H9 (cell line): ENCODE data around the gene ZNF423. TPM values are rescaled to one million over a fixed set of nuclear protein-coding genes. Genes with fewer than 3 reads are reported as not detected.
A peak's percentile ranks its signal among the peaks of the same experiment; 100 is the strongest.

Experiments used
- DNase-seq: peaks from one replicate; pipeline ENCODE4 v3.0.0-alpha.2; 2017
- H2AFZ ChIP-seq: one replicate; pipeline ENCODE4 v1.6.1; 2013; ENCODE audit warnings: mild to moderate bottlenecking, low read length, control low read depth, moderate library complexity
- H2AK5ac ChIP-seq: 2 replicates; pipeline ENCODE4 v1.6.1; 2013; ENCODE audit warnings: low read length, control low read depth, mixed read lengths; ENCODE audit not compliant: insufficient read length
- H2BK120ac ChIP-seq: one replicate; pipeline ENCODE4 v1.6.1; 2013; ENCODE audit warnings: low read depth, mild to moderate bottlenecking, low read length, control low read depth, inconsistent platforms; ENCODE audit not compliant: poor library complexity, severe bottlenecking
- H2BK12ac ChIP-seq: 2 replicates; pipeline ENCODE4 v1.6.1; 2013; ENCODE audit warnings: low read length, control low read depth, mixed read lengths, low read depth; ENCODE audit not compliant: insufficient read length
- H2BK15ac ChIP-seq: 2 replicates; pipeline ENCODE4 v1.6.1; 2013; ENCODE audit warnings: low read depth, low read length, control low read depth
- H2BK20ac ChIP-seq: one replicate; pipeline ENCODE4 v1.6.1; 2013; ENCODE audit warnings: low read depth, mild to moderate bottlenecking, low read length, control low read depth, inconsistent platforms; ENCODE audit not compliant: poor library complexity, severe bottlenecking
- H2BK5ac ChIP-seq: 2 replicates; pipeline ENCODE4 v1.6.1; 2013; ENCODE audit warnings: low read length, control low read depth, mixed read lengths; ENCODE audit not compliant: insufficient read length
- H3K14ac ChIP-seq: 2 replicates; pipeline ENCODE4 v1.6.1; 2013; ENCODE audit warnings: low read length, control low read depth; ENCODE audit not compliant: insufficient read depth
- H3K18ac ChIP-seq: 2 replicates; pipeline ENCODE4 v1.6.1; 2013; ENCODE audit warnings: low read depth, mild to moderate bottlenecking, mixed read lengths, low read length, control low read depth; ENCODE audit not compliant: insufficient read length
- H3K23ac ChIP-seq: 2 replicates; pipeline ENCODE4 v1.6.1; 2013; ENCODE audit warnings: low read length, control low read depth, mixed read lengths, low read depth; ENCODE audit not compliant: insufficient read length
- H3K23me2 ChIP-seq: 2 replicates; pipeline ENCODE4 v1.6.1; 2013; ENCODE audit warnings: low read depth, mild to moderate bottlenecking, mixed read lengths, low read length, control low read depth; ENCODE audit not compliant: insufficient read length, poor library complexity, severe bottlenecking
- H3K27ac ChIP-seq: 2 replicates; pipeline ENCODE4 v1.5.1; 2013; ENCODE audit warnings: low read length, control low read depth, mixed read lengths, low read depth; ENCODE audit not compliant: insufficient read length
- H3K27me3 ChIP-seq: 2 replicates; pipeline ENCODE4 v1.6.1; 2013; ENCODE audit warnings: low read length, control low read depth, inconsistent platforms; ENCODE audit not compliant: insufficient read depth
- H3K4ac ChIP-seq: 2 replicates; pipeline ENCODE4 v1.6.1; 2013; ENCODE audit warnings: low read depth, mild to moderate bottlenecking, control low read depth, inconsistent platforms, low read length, moderate library complexity
- H3K4me1 ChIP-seq: 2 replicates; pipeline ENCODE4 v1.6.1; 2013; ENCODE audit warnings: low read length, control low read depth, inconsistent platforms; ENCODE audit not compliant: insufficient read depth
- H3K4me2 ChIP-seq: 2 replicates; pipeline ENCODE4 v1.6.1; 2013; ENCODE audit warnings: low read length, control low read depth, mixed read lengths; ENCODE audit not compliant: insufficient read length, insufficient read depth
- H3K56ac ChIP-seq: 2 replicates; pipeline ENCODE4 v1.6.1; 2013; ENCODE audit warnings: low read depth, mild to moderate bottlenecking, mixed read lengths, low read length, control low read depth; ENCODE audit not compliant: insufficient read length
- H3K79me1 ChIP-seq: 2 replicates; pipeline ENCODE4 v1.6.1; 2013; ENCODE audit warnings: low read depth, mild to moderate bottlenecking, moderate library complexity, low read length, control low read depth, inconsistent platforms; ENCODE audit not compliant: insufficient read depth, poor library complexity, severe bottlenecking
- H3K79me2 ChIP-seq: 2 replicates; pipeline ENCODE4 v1.6.1; 2013; ENCODE audit warnings: low read length, control low read depth, inconsistent platforms; ENCODE audit not compliant: insufficient read depth
- H3K9ac ChIP-seq: 2 replicates; pipeline ENCODE4 v1.6.1; 2013; ENCODE audit warnings: low read length, control low read depth, mixed read lengths; ENCODE audit not compliant: insufficient read length; ENCODE audit errors: extremely low read depth
- H3K9me3 ChIP-seq: one replicate; pipeline ENCODE4 v1.6.1; 2013; ENCODE audit warnings: low read depth, low read length, inconsistent platforms; ENCODE audit not compliant: control insufficient read depth
- H3T11ph ChIP-seq: one replicate; pipeline ENCODE4 v1.6.1; 2013; ENCODE audit warnings: mild to moderate bottlenecking, low read length, control low read depth, inconsistent platforms
- H4K20me1 ChIP-seq: one replicate; pipeline ENCODE4 v1.6.1; 2013; ENCODE audit not compliant: control insufficient read depth, insufficient read length, insufficient read depth
- H4K5ac ChIP-seq: 2 replicates; pipeline ENCODE4 v1.6.1; 2013; ENCODE audit warnings: low read depth, mild to moderate bottlenecking, mixed read lengths, low read length, control low read depth; ENCODE audit not compliant: insufficient read length
- H4K8ac ChIP-seq: replicated peaks from 2 replicates; pipeline ENCODE4 v1.6.1; 2013; ENCODE audit warnings: low read length, control low read depth, mixed read lengths, low read depth; ENCODE audit not compliant: insufficient read length
- H4K91ac ChIP-seq: 2 replicates; pipeline ENCODE4 v1.6.1; 2013; ENCODE audit warnings: low read depth, mild to moderate bottlenecking, moderate library complexity, mixed read lengths, low read length, control low read depth; ENCODE audit not compliant: insufficient read length
- H3K27ac Mint-ChIP-seq, 3 experiments: 2 replicates in 2 of 3; 3 replicates in 1 of 3; pipeline ENCODE4 v1.8.0; 2020 to 2021; ENCODE audit warnings: mixed read lengths in 3 of 3, mild to moderate bottlenecking in 1 of 3, moderate library complexity in 1 of 3
- H3K27me3 Mint-ChIP-seq: 2 replicates; pipeline ENCODE4 v1.8.0; 2021; ENCODE audit warnings: low read depth, mild to moderate bottlenecking, moderate library complexity, mixed read lengths
- H3K36me3 Mint-ChIP-seq, 3 experiments: 2 replicates in 2 of 3; 3 replicates in 1 of 3; pipeline ENCODE4 v1.8.0; 2020 to 2021; ENCODE audit warnings: low read depth in 3 of 3, mixed read lengths in 3 of 3; ENCODE audit not compliant: insufficient read depth in 1 of 3
- H3K4me1 Mint-ChIP-seq, 2 experiments: 2 replicates each; pipeline ENCODE4 v1.8.0; 2020; ENCODE audit warnings: mixed read lengths in 2 of 2
- H3K4me3 Mint-ChIP-seq, 2 experiments: 2 replicates in 1 of 2; 3 replicates in 1 of 2; pipeline ENCODE4 v1.8.0; 2020 to 2021; ENCODE audit warnings: mild to moderate bottlenecking in 2 of 2, mixed read lengths in 2 of 2, moderate library complexity in 1 of 2
- H3K9me3 Mint-ChIP-seq, 2 experiments: 2 replicates in 1 of 2; 3 replicates in 1 of 2; pipeline ENCODE4 v1.8.0; 2020; ENCODE audit warnings: mild to moderate bottlenecking in 2 of 2, mixed read lengths in 2 of 2, moderate library complexity in 1 of 2
- CTCF ChIP-seq: fragments of 200-600 bp; sonication (generic); conservative IDR thresholded peaks from 3 replicates; pipeline ENCODE4 v1.8.0; 2021; ENCODE audit warnings: antibody characterized with exemption, mild to moderate bottlenecking
- WGBS: extraction: QIAGEN DNeasy Blood & Tissue Kit; methylation state at CpG from one replicate; pipeline ENCODE4 v1.1.7; 2013; ENCODE audit warnings: missing lambda C conversion rate, low lambda C conversion rate, mixed read lengths; ENCODE audit not compliant: insufficient read length; ENCODE audit errors: extremely low coverage; 5-methylcytosine and 5-hydroxymethylcytosine counted together
- total RNA-seq: library from RNA; stranded (reverse); gene quantifications from 2 replicates; pipeline ENCODE4 v1.2.1, GENCODE V29; 2021

ZNF423 gene
- total RNA-seq, 1 experiment from 2014 or later, result 51.5 TPM

- no peak overlapping the region for H2BK12ac ChIP-seq
- H2BK120ac ChIP-seq, result no peak overlapping the region
- no peaks in the 10 kb centered on the region for H3K9me3 ChIP-seq
- H3K4ac ChIP-seq, result no peak overlapping the region
- peak overlapping the region; percentile 11; the same call in 1 of the 2 replicates for H3K14ac ChIP-seq
- no peak overlapping the region for H3K9ac ChIP-seq
- Mint-ChIP-seq H3K4me1 (peaks cover 38 to 40% of the 10 kb centered on the region in 2 experiments), H3K9me3 (no peaks in the 10 kb centered on the region), H3K27me3 (no peaks in the 10 kb centered on the region), H3K36me3 (0 out of 7 replicates have a peak, but pooled peaks cover 0 to 2% (median 0%) of the 10 kb centered on the region in 3 experiments), H3K27ac (peak overlapping the region in 1 of 3 experiments; percentile 87; a peak in 1 of 7 replicates), H3K4me3 (no peak overlapping the region)
- H3K27ac ChIP-seq, result no peak overlapping the region
- H3K23ac ChIP-seq, result no peak overlapping the region
- H4K5ac ChIP-seq, result no peak overlapping the region
- H2BK20ac ChIP-seq, result no peak overlapping the region
- no peak overlapping the region for H3T11ph ChIP-seq
- no peak for DNase-seq
- H2BK5ac ChIP-seq, result no peak overlapping the region
- no peaks in the 10 kb centered on the region; the same call in 1 of the 2 replicates for H3K4me1 ChIP-seq
- no peak overlapping the region for H2AK5ac ChIP-seq
- no peak overlapping the region for H4K8ac ChIP-seq
- no peak overlapping the region for H3K18ac ChIP-seq
- no peaks in the 10 kb centered on the region for H3K79me1 ChIP-seq
- no peaks in the 10 kb centered on the region; the same call in 1 of the 2 replicates for H3K79me2 ChIP-seq
- H2BK15ac ChIP-seq, result no peak overlapping the region
- no peak overlapping the region for H3K56ac ChIP-seq
- H3K27me3 ChIP-seq, result no peaks in the 10 kb centered on the region
- WGBS, result no CpG with 5 or more reads among the region's 19 CpGs
- H4K20me1 ChIP-seq, result no peaks in the 10 kb centered on the region
- no peak overlapping the region for H2AFZ ChIP-seq
- no peaks in the 10 kb centered on the region for H3K23me2 ChIP-seq
- no peak for TF ChIP-seq CTCF
- H4K91ac ChIP-seq, result no peak overlapping the region
- H3K4me2 ChIP-seq, result no peak overlapping the region
Measured at GRCh38 chr16:49744244-49745220, 111.4 kb downstream of the ZNF423 start.
